Activated CD4-positive, alpha-beta T cell treated with anti-CD3 and anti-CD28 coated beads for 4 hours (primary cell): ENCODE results near the gene CYFIP1.

ENCODE experiments used
- DNase-seq, 2 donors: peaks; one replicate each; pipeline ENCODE4 v3.0.0-alpha.2; 2020

The CYFIP1 gene

GRCh38 chr15:22967084-22967770 is 12.9 kb downstream of the CYFIP1 start:
- no peak for DNase-seq

- DNase-seq, result no peak
Measured at GRCh38 chr15:22966321-22967083, 13.7 kb downstream of the CYFIP1 start.

GRCh38 chr15:22963641-22964040 is 16.5 kb downstream of the CYFIP1 start:
- no peak for DNase-seq

- DNase-seq, result no peak
Measured at GRCh38 chr15:22962611-22963010, 17.6 kb downstream of the CYFIP1 start.

- no peak for DNase-seq
Measured at GRCh38 chr15:22961762-22962161, 18.4 kb downstream of the CYFIP1 start.

- no peak for DNase-seq
Measured at GRCh38 chr15:22960556-22960955, 19.6 kb downstream of the CYFIP1 start.

- no peak for DNase-seq
Measured at GRCh38 chr15:22960126-22960525, 20.0 kb downstream of the CYFIP1 start.

- no peak for DNase-seq
Measured at GRCh38 chr15:22959321-22960101, 20.7 kb downstream of the CYFIP1 start.

- DNase-seq, result no peak
Measured at GRCh38 chr15:22958487-22959280, 21.5 kb downstream of the CYFIP1 start.

GRCh38 chr15:22956978-22957260 is 23.2 kb downstream of the CYFIP1 start:
- no peak for DNase-seq

- DNase-seq, result no peak
Measured at GRCh38 chr15:22956257-22956977, 23.8 kb downstream of the CYFIP1 start.

- no peak for DNase-seq
Measured at GRCh38 chr15:22955544-22956119, 24.5 kb downstream of the CYFIP1 start.

- no peak for DNase-seq
Measured at GRCh38 chr15:22954798-22955543, 25.2 kb downstream of the CYFIP1 start.

GRCh38 chr15:22954326-22954725 is 25.8 kb downstream of the CYFIP1 start:
- no peak for DNase-seq

- DNase-seq, result no peak
Measured at GRCh38 chr15:22952796-22953579, 27.2 kb downstream of the CYFIP1 start.

GRCh38 chr15:22951381-22952280 is 28.5 kb downstream of the CYFIP1 start:
- no peak for DNase-seq

GRCh38 chr15:22951031-22951380 is 29.2 kb downstream of the CYFIP1 start:
- no peak for DNase-seq

- DNase-seq, result no peak
Measured at GRCh38 chr15:22950256-22950990, 29.7 kb downstream of the CYFIP1 start.

GRCh38 chr15:22949074-22949547 is 31.1 kb downstream of the CYFIP1 start:
- DNase-seq, result no peak
